HG02763 (cell line): Measurements from ENCODE around the gene MB21D2.
"Not testable (repeated sequence)": the region's sequence is repeated elsewhere in the genome, so short reads cannot be mapped to it uniquely, and the experiment has no call there.

Experiments
- ATAC-seq: cut with Tn5 transposase; IDR thresholded peaks from one replicate; pipeline ENCODE4 v1.9.1; 2021; ENCODE audit warnings: mild to moderate bottlenecking, moderate library complexity; ENCODE audit not compliant: unreplicated experiment

The MB21D2 gene

GRCh38 chr3:192817053-192817452 lies 100.6 kb downstream of the MB21D2 start:
- peak; percentile 54 for ATAC-seq

- no peak for ATAC-seq
Observed at GRCh38 chr3:192816351-192816750, 101.3 kb downstream of the MB21D2 start.

- no peak for ATAC-seq
Observed at GRCh38 chr3:192812743-192813383, 104.8 kb downstream of the MB21D2 start.

GRCh38 chr3:192805711-192806110 lies 111.9 kb downstream of the MB21D2 start:
- no peak for ATAC-seq

GRCh38 chr3:192804502-192804901 lies 113.2 kb downstream of the MB21D2 start:
- ATAC-seq, result no peak

- peak; percentile 53 for ATAC-seq
Observed at GRCh38 chr3:192802957-192803899, 114.4 kb downstream of the MB21D2 start.

- ATAC-seq, result no peak
Observed at GRCh38 chr3:192801985-192802384, 115.7 kb downstream of the MB21D2 start.

- no peak for ATAC-seq
Observed at GRCh38 chr3:192799721-192800120, 117.9 kb downstream of the MB21D2 start.

- no peak for ATAC-seq
Observed at GRCh38 chr3:192795021-192795420, 122.6 kb downstream of the MB21D2 start.

- no peak for ATAC-seq
Observed at GRCh38 chr3:192794216-192794615, 123.4 kb downstream of the MB21D2 start.

GRCh38 chr3:192788816-192789515 lies 128.7 kb downstream of the MB21D2 start:
- not testable (repeated sequence) for ATAC-seq

- no peak for ATAC-seq
Observed at GRCh38 chr3:192778508-192778907, 139.1 kb downstream of the MB21D2 start.

- not testable (repeated sequence) for ATAC-seq
Observed at GRCh38 chr3:192774341-192774740, 143.3 kb downstream of the MB21D2 start.

- ATAC-seq, result no peak
Observed at GRCh38 chr3:192772240-192772894, 145.3 kb downstream of the MB21D2 start.

- ATAC-seq, result no peak
Observed at GRCh38 chr3:192758654-192759053, 159.0 kb downstream of the MB21D2 start.

- no peak for ATAC-seq
Observed at GRCh38 chr3:192751148-192751547, 166.5 kb downstream of the MB21D2 start.

- no peak for ATAC-seq
Observed at GRCh38 chr3:192750201-192750600, 167.5 kb downstream of the MB21D2 start.

GRCh38 chr3:192747746-192748145 lies 169.9 kb downstream of the MB21D2 start:
- ATAC-seq, result no peak

GRCh38 chr3:192747145-192747544 lies 170.5 kb downstream of the MB21D2 start:
- no peak for ATAC-seq
